Erythroblast (primary cell): ENCODE results near the gene BACE2.

Source experiments
- GATA1 ChIP-seq: IDR thresholded peaks from 2 replicates; pipeline ENCODE4 v1.6.1; 2011; ENCODE audit warnings: low read depth, mild to moderate bottlenecking, control low read depth, low read length, moderate library complexity
- POLR2A ChIP-seq: IDR thresholded peaks from 2 replicates; pipeline ENCODE4 v1.6.1; 2011; ENCODE audit warnings: mild to moderate bottlenecking, low read length

DNA sequence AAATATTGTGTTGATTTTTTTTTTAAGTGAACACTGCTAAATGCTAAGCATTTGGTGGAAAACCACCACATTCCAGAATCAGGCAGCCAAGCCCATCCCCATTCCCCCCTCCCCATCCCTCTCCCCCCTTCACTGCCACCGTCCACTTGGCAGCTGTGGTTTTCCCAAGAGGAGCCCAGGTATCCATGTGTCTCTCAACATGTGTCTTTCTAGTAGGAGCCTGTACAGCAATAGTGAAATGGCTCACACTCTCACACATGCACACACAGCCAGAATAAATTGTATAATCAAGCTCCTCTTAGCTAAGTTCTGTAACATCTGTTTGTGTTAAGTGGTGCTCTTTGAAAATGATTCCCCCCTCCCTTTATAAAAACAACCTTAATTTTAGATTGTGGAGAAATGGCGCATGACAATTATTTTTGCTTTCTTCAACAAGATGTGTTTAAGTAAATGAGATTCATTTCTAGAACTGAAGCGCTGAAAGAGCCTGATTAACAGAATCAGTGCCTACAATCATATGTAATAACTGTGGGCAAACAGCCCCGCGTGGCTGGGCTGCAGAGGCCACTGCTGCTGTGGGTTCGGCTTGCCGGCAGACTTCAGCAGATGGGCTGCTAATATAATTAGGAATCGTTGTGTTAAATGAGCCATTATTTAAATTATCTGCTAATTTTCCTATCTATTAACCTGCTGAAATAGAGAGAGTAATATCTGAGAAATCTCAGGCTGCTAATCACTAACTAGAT, 43.3 kb downstream of the BACE2 start:
- TF ChIP-seq POLR2A, result no peak
- no peak for TF ChIP-seq GATA1
